HL-60 (cell line): ENCODE measurements around the gene STPG2.

ENCODE experiments used
- DNase-seq, 2 experiments: peaks; one replicate each; pipeline ENCODE4 v3.0.0-alpha.2; 2010 to 2020; ENCODE audit warnings: low read depth in 1 of 2, low spot score in 1 of 2
- H3K27ac ChIP-seq: fragments of 250-450 bp; sonication (Bioruptor Pico); replicated peaks from 2 replicates; pipeline ENCODE4 v1.5.1; 2020; ENCODE audit warnings: mild to moderate bottlenecking, moderate library complexity
- H3K27me3 ChIP-seq: fragments of 250-450 bp; sonication (Bioruptor Pico); 2 replicates; pipeline ENCODE4 v1.5.1; 2021; ENCODE audit warnings: mild to moderate bottlenecking, moderate library complexity; ENCODE audit not compliant: insufficient read depth, poor library complexity, severe bottlenecking
- H3K4me3 ChIP-seq: replicated peaks from 2 replicates; pipeline ENCODE4 v1.5.1; 2011; ENCODE audit warnings: mild to moderate bottlenecking, control low read depth, low read length; ENCODE audit not compliant: insufficient read depth
- CTCF ChIP-seq: IDR thresholded peaks from one replicate; pipeline ENCODE4 v1.5.1; 2011; ENCODE audit warnings: low read length, control low read depth, inconsistent platforms; ENCODE audit not compliant: insufficient read depth
- GABPA ChIP-seq: IDR thresholded peaks from 2 replicates; pipeline ENCODE4 v1.6.1; 2012; ENCODE audit warnings: low read depth
- POLR2AphosphoS5 ChIP-seq: IDR thresholded peaks from 2 replicates; pipeline ENCODE4 v1.6.1; 2012; ENCODE audit warnings: low read depth
- SPI1 ChIP-seq: IDR thresholded peaks from 2 replicates; pipeline ENCODE4 v1.6.1; 2012; ENCODE audit warnings: low read depth, mild to moderate bottlenecking, borderline replicate concordance
- TF ChIP-seq, protein P1 (sequence below): IDR thresholded peaks from 2 replicates; pipeline ENCODE4 v1.6.1; 2012; ENCODE audit warnings: low read depth; ENCODE audit not compliant: insufficient replicate concordance

The STPG2 gene

GRCh38 chr4:97924341-97924958 lies 218.8 kb downstream of the STPG2 start:
- no peak overlapping the region for H3K4me3 ChIP-seq
- DNase-seq: no peak

GRCh38 chr4:97923096-97923495 lies 220.2 kb downstream of the STPG2 start:
- H3K27ac ChIP-seq: no peak overlapping the region
- no peak overlapping the region for H3K4me3 ChIP-seq
- DNase-seq: no peak
- TF ChIP-seq, protein P1, sequence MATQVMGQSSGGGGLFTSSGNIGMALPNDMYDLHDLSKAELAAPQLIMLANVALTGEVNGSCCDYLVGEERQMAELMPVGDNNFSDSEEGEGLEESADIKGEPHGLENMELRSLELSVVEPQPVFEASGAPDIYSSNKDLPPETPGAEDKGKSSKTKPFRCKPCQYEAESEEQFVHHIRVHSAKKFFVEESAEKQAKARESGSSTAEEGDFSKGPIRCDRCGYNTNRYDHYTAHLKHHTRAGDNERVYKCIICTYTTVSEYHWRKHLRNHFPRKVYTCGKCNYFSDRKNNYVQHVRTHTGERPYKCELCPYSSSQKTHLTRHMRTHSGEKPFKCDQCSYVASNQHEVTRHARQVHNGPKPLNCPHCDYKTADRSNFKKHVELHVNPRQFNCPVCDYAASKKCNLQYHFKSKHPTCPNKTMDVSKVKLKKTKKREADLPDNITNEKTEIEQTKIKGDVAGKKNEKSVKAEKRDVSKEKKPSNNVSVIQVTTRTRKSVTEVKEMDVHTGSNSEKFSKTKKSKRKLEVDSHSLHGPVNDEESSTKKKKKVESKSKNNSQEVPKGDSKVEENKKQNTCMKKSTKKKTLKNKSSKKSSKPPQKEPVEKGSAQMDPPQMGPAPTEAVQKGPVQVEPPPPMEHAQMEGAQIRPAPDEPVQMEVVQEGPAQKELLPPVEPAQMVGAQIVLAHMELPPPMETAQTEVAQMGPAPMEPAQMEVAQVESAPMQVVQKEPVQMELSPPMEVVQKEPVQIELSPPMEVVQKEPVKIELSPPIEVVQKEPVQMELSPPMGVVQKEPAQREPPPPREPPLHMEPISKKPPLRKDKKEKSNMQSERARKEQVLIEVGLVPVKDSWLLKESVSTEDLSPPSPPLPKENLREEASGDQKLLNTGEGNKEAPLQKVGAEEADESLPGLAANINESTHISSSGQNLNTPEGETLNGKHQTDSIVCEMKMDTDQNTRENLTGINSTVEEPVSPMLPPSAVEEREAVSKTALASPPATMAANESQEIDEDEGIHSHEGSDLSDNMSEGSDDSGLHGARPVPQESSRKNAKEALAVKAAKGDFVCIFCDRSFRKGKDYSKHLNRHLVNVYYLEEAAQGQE: no peak
- TF ChIP-seq GABPA: no peak
- H3K27me3 ChIP-seq: no peaks in the 10 kb centered on the region

More at GRCh38 chr4:97924341-97924958, 218.8 kb downstream of the STPG2 start:
- Histone ChIP-seq H3K27me3 (no peaks in the 10 kb centered on the region), H3K27ac (no peak overlapping the region)
- TF ChIP-seq, protein P1: no peak
- TF ChIP-seq POLR2AphosphoS5 (no peak), GABPA (no peak), SPI1 (no peak), CTCF (no peak)

DNA sequence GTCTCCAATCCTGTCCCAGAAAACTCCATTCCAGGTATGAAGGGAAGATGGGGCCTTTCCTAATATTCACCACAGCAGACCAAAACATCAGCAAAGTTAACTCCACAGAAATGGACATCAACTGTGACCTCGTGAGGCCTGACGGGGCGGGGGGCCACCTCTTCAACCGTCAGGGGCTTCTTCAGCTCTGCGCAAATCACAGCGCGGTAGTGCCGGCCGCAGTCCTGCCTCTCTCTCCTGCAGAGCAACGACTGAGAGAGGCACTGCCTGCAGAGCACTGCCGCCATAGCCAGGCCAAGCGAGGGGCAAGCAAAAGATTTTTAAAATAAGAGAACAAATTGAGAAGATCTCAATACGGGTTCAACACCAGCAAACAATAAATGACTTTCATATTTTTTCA lies 226.2 kb downstream of the STPG2 start:
- Histone ChIP-seq H3K27me3 (no peaks in the 10 kb centered on the region), H3K4me3 (no peak overlapping the region), H3K27ac (no peak overlapping the region)
- TF ChIP-seq SPI1 (no peak), POLR2AphosphoS5 (no peak), CTCF (no peak), GABPA (no peak)
- TF ChIP-seq, protein P1: no peak
- no peak for DNase-seq
